Activated naive CD4-positive, alpha-beta T cell treated with anti-CD3 and anti-CD28 coated beads, Interleukin-2, amount 50 U/mL, for 24 hours (primary cell): ENCODE data around the gene G6PC1.
"Not testable (repeated sequence)": the region's sequence is repeated elsewhere in the genome, so short reads cannot be mapped to it uniquely, and the experiment has no call there.

Experiments
- H3K27ac Mint-ChIP-seq: one replicate; pipeline ENCODE4 v1.8.0; 2021; ENCODE audit warnings: mild to moderate bottlenecking, mixed read lengths
- H3K27me3 Mint-ChIP-seq: one replicate; pipeline ENCODE4 v1.8.0; 2021; ENCODE audit warnings: mixed read lengths
- H3K36me3 Mint-ChIP-seq: one replicate; pipeline ENCODE4 v1.8.0; 2021; ENCODE audit warnings: mixed read lengths
- H3K4me1 Mint-ChIP-seq: one replicate; pipeline ENCODE4 v1.8.0; 2021; ENCODE audit warnings: mixed read lengths
- H3K4me3 Mint-ChIP-seq: one replicate; pipeline ENCODE4 v1.8.0; 2021; ENCODE audit warnings: mild to moderate bottlenecking, mixed read lengths
- H3K9me3 Mint-ChIP-seq: one replicate; pipeline ENCODE4 v1.8.0; 2021; ENCODE audit warnings: mixed read lengths

G6PC1 gene

GRCh38 chr17:42900460-42901331, at the start of gene G6PC1:
TSS of gene G6PC1 (plus strand) at chr17:42900799. CDS start at chr17:42900877, 78 bp downstream.
- Mint-ChIP-seq H3K27ac (no peak within 1 kb of the TSS), H3K36me3 (no peaks in the 10 kb centered on the region), H3K9me3 (no peaks in the 10 kb centered on the region), H3K4me3 (no peak within 1 kb of the TSS), H3K27me3 (no peaks in the 10 kb centered on the region), H3K4me1 (no peaks in the 10 kb centered on the region)

GRCh38 chr17:42850954-42851353, 49.6 kb upstream of the G6PC1 start, which contains the start of gene AOC3:
TSS of gene AOC3 (plus strand) at chr17:42851199. CDS start at chr17:42851344, 145 bp downstream.
- H3K27me3 Mint-ChIP-seq = no peaks in the 10 kb centered on the region
- peaks cover 2% of the 10 kb centered on the region for H3K4me1 Mint-ChIP-seq
- H3K9me3 Mint-ChIP-seq = no peaks in the 10 kb centered on the region
- no peak within 1 kb of the TSS for H3K4me3 Mint-ChIP-seq
- H3K27ac Mint-ChIP-seq = no peak within 1 kb of the TSS
- no peaks in the 10 kb centered on the region for H3K36me3 Mint-ChIP-seq

- not testable (repeated sequence) for H3K4me3 Mint-ChIP-seq, H3K36me3 Mint-ChIP-seq, H3K27ac Mint-ChIP-seq, H3K9me3 Mint-ChIP-seq, H3K4me1 Mint-ChIP-seq, H3K27me3 Mint-ChIP-seq
Measured at GRCh38 chr17:42851371-42852240, 49.0 kb upstream of the G6PC1 start.

GRCh38 chr17:42852351-42852750, 48.2 kb upstream of the G6PC1 start:
- no peaks in the 10 kb centered on the region for H3K27me3 Mint-ChIP-seq
- H3K36me3 Mint-ChIP-seq = no peaks in the 10 kb centered on the region
- H3K4me1 Mint-ChIP-seq = no peaks in the 10 kb centered on the region
- H3K4me3 Mint-ChIP-seq = no peak overlapping the region
- no peaks in the 10 kb centered on the region for H3K9me3 Mint-ChIP-seq
- H3K27ac Mint-ChIP-seq = no peak overlapping the region

- H3K36me3 Mint-ChIP-seq = no peaks in the 10 kb centered on the region
- H3K4me3 Mint-ChIP-seq = no peak overlapping the region
- H3K4me1 Mint-ChIP-seq = no peaks in the 10 kb centered on the region
- H3K9me3 Mint-ChIP-seq = no peaks in the 10 kb centered on the region
- H3K27ac Mint-ChIP-seq = no peak overlapping the region
- no peaks in the 10 kb centered on the region for H3K27me3 Mint-ChIP-seq
Measured at GRCh38 chr17:42853004-42853403, 47.6 kb upstream of the G6PC1 start.

DNA sequence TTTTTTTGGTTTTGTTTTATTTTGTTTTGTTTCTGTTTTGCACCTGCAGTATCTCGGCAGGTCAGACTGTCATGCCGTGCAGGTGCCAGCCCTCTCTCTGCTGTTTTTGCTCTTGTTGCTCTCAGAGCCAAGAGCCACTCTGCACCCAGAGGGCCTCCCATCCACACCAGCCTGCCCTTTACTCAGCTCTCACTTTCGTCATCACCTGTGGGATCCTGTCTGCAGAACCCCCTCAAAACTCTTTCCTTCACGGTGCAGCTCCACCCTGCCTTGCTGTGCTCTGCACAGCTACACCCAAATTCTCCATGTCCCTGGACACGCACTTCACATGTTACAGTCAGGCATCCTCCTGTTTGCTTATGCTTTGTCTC, 47.0 kb upstream of the G6PC1 start:
- Mint-ChIP-seq H3K9me3 (no peaks in the 10 kb centered on the region), H3K27ac (no peak overlapping the region), H3K4me3 (no peak overlapping the region), H3K36me3 (no peaks in the 10 kb centered on the region), H3K4me1 (no peaks in the 10 kb centered on the region), H3K27me3 (no peaks in the 10 kb centered on the region)

GRCh38 chr17:42853968-42854790, 46.4 kb upstream of the G6PC1 start:
- Mint-ChIP-seq H3K36me3 (no peaks in the 10 kb centered on the region), H3K9me3 (no peaks in the 10 kb centered on the region), H3K27ac (no peak overlapping the region), H3K4me1 (no peaks in the 10 kb centered on the region), H3K27me3 (no peaks in the 10 kb centered on the region), H3K4me3 (no peak overlapping the region)

DNA sequence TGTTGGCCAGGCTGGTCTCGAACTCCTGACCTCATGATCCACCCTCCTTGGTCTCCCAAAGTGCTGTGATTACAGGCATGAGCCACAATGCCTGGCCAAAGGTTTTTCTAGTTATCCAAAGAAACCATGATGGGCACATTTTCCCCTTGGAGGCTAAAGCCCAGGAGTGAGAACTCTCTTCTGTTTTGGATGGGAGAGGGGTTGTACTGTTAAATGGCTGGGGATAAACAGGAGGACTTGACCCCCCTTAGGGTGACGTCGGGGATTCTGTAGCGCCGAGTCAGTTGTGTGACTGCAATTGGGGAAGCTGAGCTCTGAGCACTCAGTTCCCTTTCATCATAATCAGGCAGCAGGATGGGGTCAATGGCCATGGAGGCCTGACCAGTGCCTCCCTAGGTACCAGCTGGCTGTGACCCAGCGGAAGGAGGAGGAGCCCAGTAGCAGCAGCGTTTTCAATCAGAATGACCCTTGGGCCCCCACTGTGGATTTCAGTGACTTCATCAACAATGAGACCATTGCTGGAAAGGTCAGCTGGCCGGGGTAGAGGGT, 45.5 kb upstream of the G6PC1 start:
- Mint-ChIP-seq H3K9me3 (no peaks in the 10 kb centered on the region), H3K4me1 (no peaks in the 10 kb centered on the region), H3K4me3 (no peak overlapping the region), H3K27me3 (no peaks in the 10 kb centered on the region), H3K36me3 (no peaks in the 10 kb centered on the region), H3K27ac (no peak overlapping the region)

- not testable (repeated sequence) for H3K9me3 Mint-ChIP-seq, H3K4me1 Mint-ChIP-seq, H3K4me3 Mint-ChIP-seq, H3K27me3 Mint-ChIP-seq, H3K36me3 Mint-ChIP-seq, H3K27ac Mint-ChIP-seq
Measured at GRCh38 chr17:42856093-42856492, 44.5 kb upstream of the G6PC1 start.

GRCh38 chr17:42856516-42856915, 44.1 kb upstream of the G6PC1 start:
- not testable (repeated sequence) for H3K4me3 Mint-ChIP-seq, H3K27me3 Mint-ChIP-seq, H3K27ac Mint-ChIP-seq, H3K4me1 Mint-ChIP-seq, H3K9me3 Mint-ChIP-seq, H3K36me3 Mint-ChIP-seq

DNA sequence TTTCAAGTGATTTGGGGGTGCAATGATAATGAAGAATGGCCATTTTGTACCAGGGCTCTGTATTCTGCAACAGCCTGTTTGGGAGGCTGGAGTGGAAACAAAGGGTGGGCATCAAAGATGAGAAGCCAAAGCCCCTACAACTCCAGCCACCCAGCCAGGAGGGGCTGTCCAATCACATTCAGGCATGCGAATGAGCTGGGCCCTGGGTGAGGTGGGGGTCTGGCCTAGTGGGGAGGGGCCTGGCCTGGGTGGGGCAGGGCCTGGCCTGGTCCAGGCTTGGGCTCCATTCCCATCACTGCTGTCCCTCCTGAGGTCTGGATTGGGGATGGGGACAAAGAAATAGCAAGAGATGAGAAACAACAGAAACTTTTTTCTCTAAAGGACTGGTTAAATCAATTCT, 43.2 kb upstream of the G6PC1 start:
- no peak overlapping the region for H3K27ac Mint-ChIP-seq
- H3K27me3 Mint-ChIP-seq = no peaks in the 10 kb centered on the region

GRCh38 chr17:42865638-42866094, 34.9 kb upstream of the G6PC1 start:
- Mint-ChIP-seq H3K27me3 (no peaks in the 10 kb centered on the region), H3K4me1 (no peaks in the 10 kb centered on the region), H3K27ac (no peak overlapping the region), H3K9me3 (no peaks in the 10 kb centered on the region), H3K36me3 (no peaks in the 10 kb centered on the region), H3K4me3 (no peak overlapping the region)

More for the DNA sequence above, 43.2 kb upstream of the G6PC1 start:
- no peaks in the 10 kb centered on the region for H3K9me3 Mint-ChIP-seq
- H3K36me3 Mint-ChIP-seq = no peaks in the 10 kb centered on the region
- no peaks in the 10 kb centered on the region for H3K4me1 Mint-ChIP-seq
- H3K4me3 Mint-ChIP-seq = no peak overlapping the region

- Mint-ChIP-seq H3K4me3 (no peak overlapping the region), H3K9me3 (no peaks in the 10 kb centered on the region), H3K36me3 (no peaks in the 10 kb centered on the region), H3K27ac (no peak overlapping the region), H3K4me1 (no peaks in the 10 kb centered on the region), H3K27me3 (no peaks in the 10 kb centered on the region)
Measured at GRCh38 chr17:42866216-42866615, 34.4 kb upstream of the G6PC1 start.

- no peak overlapping the region for H3K27ac Mint-ChIP-seq
- H3K27me3 Mint-ChIP-seq = no peaks in the 10 kb centered on the region
- H3K36me3 Mint-ChIP-seq = peaks cover 1% of the 10 kb centered on the region
- H3K4me1 Mint-ChIP-seq = no peaks in the 10 kb centered on the region
- no peaks in the 10 kb centered on the region for H3K9me3 Mint-ChIP-seq
- H3K4me3 Mint-ChIP-seq = no peak overlapping the region
Measured at GRCh38 chr17:42866631-42867575, 33.7 kb upstream of the G6PC1 start.
